Measurements from ENCODE around the gene HTT-AS. TPM values are rescaled to one million over a fixed set of nuclear protein-coding genes. Genes with fewer than 3 reads are reported as not detected.
A peak's percentile ranks its signal among the peaks of the same experiment; 100 is the strongest.

The HTT-AS gene
- polyA plus RNA-seq, 1 donor from 2014 or later = not detected

DNA sequence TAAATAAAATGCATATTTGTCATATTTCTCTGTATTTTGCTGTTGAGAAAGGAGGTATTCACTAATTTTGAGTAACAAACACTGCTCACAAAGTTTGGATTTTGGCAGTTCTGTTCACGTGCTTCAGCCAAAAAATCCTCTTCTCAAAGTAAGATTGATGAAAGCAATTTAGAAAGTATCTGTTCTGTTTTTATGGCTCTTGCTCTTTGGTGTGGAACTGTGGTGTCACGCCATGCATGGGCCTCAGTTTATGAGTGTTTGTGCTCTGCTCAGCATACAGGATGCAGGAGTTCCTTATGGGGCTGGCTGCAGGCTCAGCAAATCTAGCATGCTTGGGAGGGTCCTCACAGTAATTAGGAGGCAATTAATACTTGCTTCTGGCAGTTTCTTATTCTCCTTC is 3.5 kb upstream of the HTT-AS start:
- Histone ChIP-seq H3K27ac (ENCODE audit: low read length) (no peak overlapping the region), H3K4me2 (ENCODE audit: low read length) (no peak overlapping the region), H3K27me3 (ENCODE audit: insufficient read depth, low read depth, low read length) (no peaks in the 10 kb centered on the region), H3F3A (ENCODE audit: insufficient read depth, low read length, poor library complexity, severe bottlenecking) (peaks cover 4% of the 10 kb centered on the region), H3K9ac (ENCODE audit: low read length) (no peak overlapping the region), H3K79me2 (replicated peaks; ENCODE audit: insufficient read depth, low read length) (peaks cover 66% of the 10 kb centered on the region), H3K9me2 (ENCODE audit: insufficient read depth, low read length) (no peaks in the 10 kb centered on the region), H2AFZ (ENCODE audit: low read depth, low read length) (no peak overlapping the region), H3K4me3 (ENCODE audit: low read length) (no peak overlapping the region), H3K36me3 (ENCODE audit: insufficient read depth, low read length) (no peaks in the 10 kb centered on the region), H4K20me1 (ENCODE audit: insufficient read depth) (no peaks in the 10 kb centered on the region), H3K9me3 (ENCODE audit: low read length) (no peaks in the 10 kb centered on the region)
- no peak for TF ChIP-seq POLR2AphosphoS5 (IDR thresholded peaks at IDR 0.05)
- TF ChIP-seq, protein P1, sequence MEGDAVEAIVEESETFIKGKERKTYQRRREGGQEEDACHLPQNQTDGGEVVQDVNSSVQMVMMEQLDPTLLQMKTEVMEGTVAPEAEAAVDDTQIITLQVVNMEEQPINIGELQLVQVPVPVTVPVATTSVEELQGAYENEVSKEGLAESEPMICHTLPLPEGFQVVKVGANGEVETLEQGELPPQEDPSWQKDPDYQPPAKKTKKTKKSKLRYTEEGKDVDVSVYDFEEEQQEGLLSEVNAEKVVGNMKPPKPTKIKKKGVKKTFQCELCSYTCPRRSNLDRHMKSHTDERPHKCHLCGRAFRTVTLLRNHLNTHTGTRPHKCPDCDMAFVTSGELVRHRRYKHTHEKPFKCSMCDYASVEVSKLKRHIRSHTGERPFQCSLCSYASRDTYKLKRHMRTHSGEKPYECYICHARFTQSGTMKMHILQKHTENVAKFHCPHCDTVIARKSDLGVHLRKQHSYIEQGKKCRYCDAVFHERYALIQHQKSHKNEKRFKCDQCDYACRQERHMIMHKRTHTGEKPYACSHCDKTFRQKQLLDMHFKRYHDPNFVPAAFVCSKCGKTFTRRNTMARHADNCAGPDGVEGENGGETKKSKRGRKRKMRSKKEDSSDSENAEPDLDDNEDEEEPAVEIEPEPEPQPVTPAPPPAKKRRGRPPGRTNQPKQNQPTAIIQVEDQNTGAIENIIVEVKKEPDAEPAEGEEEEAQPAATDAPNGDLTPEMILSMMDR (IDR thresholded peaks at IDR 0.05; ENCODE audit: poor library complexity, severe bottlenecking) = no peak

DNA sequence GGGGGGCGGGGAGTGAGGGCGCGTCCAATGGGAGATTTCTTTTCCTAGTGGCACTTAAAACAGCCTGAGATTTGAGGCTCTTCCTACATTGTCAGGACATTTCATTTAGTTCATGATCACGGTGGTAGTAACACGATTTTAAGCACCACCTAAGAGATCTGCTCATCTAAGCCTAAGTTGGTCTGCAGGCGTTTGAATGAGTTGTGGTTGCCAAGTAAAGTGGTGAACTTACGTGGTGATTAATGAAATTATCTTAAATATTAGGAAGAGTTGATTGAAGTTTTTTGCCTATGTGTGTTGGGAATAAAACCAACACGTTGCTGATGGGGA is 1.3 kb upstream of the HTT-AS start:
- H3K27ac ChIP-seq (ENCODE audit: low read length) = peak overlapping the region; percentile 90
- H2AFZ ChIP-seq (ENCODE audit: low read depth, low read length) = no peak overlapping the region
- H3K4me3 ChIP-seq (ENCODE audit: low read length) = peak overlapping the region; percentile 89
- H3K9me3 ChIP-seq (ENCODE audit: low read length) = no peaks in the 10 kb centered on the region
- peaks cover 48% of the 10 kb centered on the region for H3K79me2 ChIP-seq (replicated peaks; ENCODE audit: insufficient read depth, low read length)
- H3K27me3 ChIP-seq (ENCODE audit: insufficient read depth, low read depth, low read length) = no peaks in the 10 kb centered on the region
- H3K9ac ChIP-seq (ENCODE audit: low read length) = peak overlapping the region; percentile 86
- no peaks in the 10 kb centered on the region for H3K9me2 ChIP-seq (ENCODE audit: insufficient read depth, low read length)
- H4K20me1 ChIP-seq (ENCODE audit: insufficient read depth) = no peaks in the 10 kb centered on the region
- H3F3A ChIP-seq (ENCODE audit: insufficient read depth, low read length, poor library complexity, severe bottlenecking) = peaks cover 4% of the 10 kb centered on the region
- peak overlapping the region; percentile 98 for H3K4me2 ChIP-seq (ENCODE audit: low read length)
- TF ChIP-seq, protein P1 (IDR thresholded peaks at IDR 0.05; ENCODE audit: poor library complexity, severe bottlenecking) = no peak
- H3K36me3 ChIP-seq (ENCODE audit: insufficient read depth, low read length) = no peaks in the 10 kb centered on the region

DNA sequence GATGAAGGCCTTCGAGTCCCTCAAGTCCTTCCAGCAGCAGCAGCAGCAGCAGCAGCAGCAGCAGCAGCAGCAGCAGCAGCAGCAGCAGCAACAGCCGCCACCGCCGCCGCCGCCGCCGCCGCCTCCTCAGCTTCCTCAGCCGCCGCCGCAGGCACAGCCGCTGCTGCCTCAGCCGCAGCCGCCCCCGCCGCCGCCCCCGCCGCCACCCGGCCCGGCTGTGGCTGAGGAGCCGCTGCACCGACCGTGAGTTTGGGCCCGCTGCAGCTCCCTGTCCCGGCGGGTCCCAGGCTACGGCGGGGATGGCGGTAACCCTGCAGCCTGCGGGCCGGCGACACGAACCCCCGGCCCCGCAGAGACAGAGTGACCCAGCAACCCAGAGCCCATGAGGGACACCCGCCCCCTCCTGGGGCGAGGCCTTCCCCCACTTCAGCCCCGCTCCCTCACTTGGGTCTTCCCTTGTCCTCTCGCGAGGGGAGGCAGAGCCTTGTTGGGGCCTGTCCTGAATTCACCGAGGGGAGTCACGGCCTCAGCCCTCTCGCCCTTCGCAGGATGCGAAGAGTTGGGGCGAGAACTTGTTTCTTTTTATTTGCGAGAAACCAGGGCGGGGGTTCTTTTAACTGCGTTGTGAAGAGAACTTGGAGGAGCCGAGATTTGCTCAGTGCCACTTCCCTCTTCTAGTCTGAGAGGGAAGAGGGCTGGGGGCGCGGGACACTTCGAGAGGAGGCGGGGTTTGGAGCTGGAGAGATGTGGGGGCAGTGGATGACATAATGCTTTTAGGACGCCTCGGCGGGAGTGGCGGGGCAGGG is 711 bp upstream of the HTT-AS start:
- TF ChIP-seq POLR2AphosphoS5 (IDR thresholded peaks at IDR 0.05) (peak; percentile 67), EP300 (conservative IDR thresholded peaks at IDR 0.05; ENCODE audit: poor library complexity, severe bottlenecking) (no peak)

More for the DNA sequence above, 711 bp upstream of the HTT-AS start:
- Histone ChIP-seq H3K9ac (ENCODE audit: low read length) (peak overlapping the region; percentile 86), H3F3A (ENCODE audit: insufficient read depth, low read length, poor library complexity, severe bottlenecking) (peaks cover 4% of the 10 kb centered on the region), H4K20me1 (ENCODE audit: insufficient read depth) (no peaks in the 10 kb centered on the region), H3K4me2 (ENCODE audit: low read length) (peak overlapping the region; percentile 98), H3K79me2 (replicated peaks; ENCODE audit: insufficient read depth, low read length) (peaks cover 42% of the 10 kb centered on the region), H3K27me3 (ENCODE audit: insufficient read depth, low read depth, low read length) (no peaks in the 10 kb centered on the region), H3K9me2 (ENCODE audit: insufficient read depth, low read length) (no peaks in the 10 kb centered on the region), H3K9me3 (ENCODE audit: low read length) (no peaks in the 10 kb centered on the region), H3K36me3 (ENCODE audit: insufficient read depth, low read length) (no peaks in the 10 kb centered on the region), H3K27ac (ENCODE audit: low read length) (peak overlapping the region; percentile 90), H3K4me3 (ENCODE audit: low read length) (peak overlapping the region; percentile 89), H2AFZ (ENCODE audit: low read depth, low read length) (peak overlapping the region; percentile 69)

All from neural cell (in vitro differentiated cells).